ENCODE results near the gene ZFYVE16. TPM values are rescaled to one million over a fixed set of nuclear protein-coding genes. Genes with fewer than 3 reads are reported as not detected.

ZFYVE16 gene
- total and polyA plus RNA-seq, 7 donors, result 8.6 to 43.2 (median 29.6) TPM

DNA sequence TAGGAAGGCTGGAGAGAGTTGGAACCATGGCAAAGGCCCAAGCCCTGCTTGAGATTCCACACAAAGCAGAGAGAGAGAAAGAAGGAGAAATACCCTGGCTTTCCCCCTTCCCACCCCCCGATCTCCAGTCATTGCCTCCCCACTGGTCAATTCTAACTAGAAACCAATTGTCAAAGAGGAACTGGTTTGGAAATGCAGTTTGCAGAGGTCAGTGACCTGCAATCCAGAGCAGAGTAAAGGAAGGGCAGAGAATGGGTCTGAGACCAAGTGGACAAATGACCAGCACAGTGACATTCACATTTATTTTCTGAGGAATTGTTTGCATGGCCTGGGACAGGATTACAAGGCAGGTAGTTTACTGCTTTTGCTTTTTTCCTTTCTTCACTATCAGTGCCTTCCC lies 37.5 kb upstream of the ZFYVE16 start:
- intact Hi-C loops (cut with DNase I), result no loop called here
- H3K27me3 ChIP-seq, result no peaks in the 10 kb centered on the region
- DNase-seq, result no peak
- no peak overlapping the region for H3K27ac ChIP-seq
- no peaks in the 10 kb centered on the region for H3K36me3 ChIP-seq
- TF ChIP-seq, protein P1, sequence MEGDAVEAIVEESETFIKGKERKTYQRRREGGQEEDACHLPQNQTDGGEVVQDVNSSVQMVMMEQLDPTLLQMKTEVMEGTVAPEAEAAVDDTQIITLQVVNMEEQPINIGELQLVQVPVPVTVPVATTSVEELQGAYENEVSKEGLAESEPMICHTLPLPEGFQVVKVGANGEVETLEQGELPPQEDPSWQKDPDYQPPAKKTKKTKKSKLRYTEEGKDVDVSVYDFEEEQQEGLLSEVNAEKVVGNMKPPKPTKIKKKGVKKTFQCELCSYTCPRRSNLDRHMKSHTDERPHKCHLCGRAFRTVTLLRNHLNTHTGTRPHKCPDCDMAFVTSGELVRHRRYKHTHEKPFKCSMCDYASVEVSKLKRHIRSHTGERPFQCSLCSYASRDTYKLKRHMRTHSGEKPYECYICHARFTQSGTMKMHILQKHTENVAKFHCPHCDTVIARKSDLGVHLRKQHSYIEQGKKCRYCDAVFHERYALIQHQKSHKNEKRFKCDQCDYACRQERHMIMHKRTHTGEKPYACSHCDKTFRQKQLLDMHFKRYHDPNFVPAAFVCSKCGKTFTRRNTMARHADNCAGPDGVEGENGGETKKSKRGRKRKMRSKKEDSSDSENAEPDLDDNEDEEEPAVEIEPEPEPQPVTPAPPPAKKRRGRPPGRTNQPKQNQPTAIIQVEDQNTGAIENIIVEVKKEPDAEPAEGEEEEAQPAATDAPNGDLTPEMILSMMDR (IDR thresholded peaks at IDR 0.05), result no peak
- no peak for TF ChIP-seq POLR2A (IDR thresholded peaks at IDR 0.05)
- TF ChIP-seq EP300 (IDR thresholded peaks at IDR 0.05), result no peak
- TF ChIP-seq POLR2AphosphoS5 (IDR thresholded peaks at IDR 0.05), result no peak
- no peak overlapping the region for H3K4me3 ChIP-seq
- 48 to 70% methylated on average over 1 of the region's 1 CpG for WGBS, 2 donors
- H3K9me3 ChIP-seq, result no peaks in the 10 kb centered on the region
- no peaks in the 10 kb centered on the region for H3K4me1 ChIP-seq

DNA sequence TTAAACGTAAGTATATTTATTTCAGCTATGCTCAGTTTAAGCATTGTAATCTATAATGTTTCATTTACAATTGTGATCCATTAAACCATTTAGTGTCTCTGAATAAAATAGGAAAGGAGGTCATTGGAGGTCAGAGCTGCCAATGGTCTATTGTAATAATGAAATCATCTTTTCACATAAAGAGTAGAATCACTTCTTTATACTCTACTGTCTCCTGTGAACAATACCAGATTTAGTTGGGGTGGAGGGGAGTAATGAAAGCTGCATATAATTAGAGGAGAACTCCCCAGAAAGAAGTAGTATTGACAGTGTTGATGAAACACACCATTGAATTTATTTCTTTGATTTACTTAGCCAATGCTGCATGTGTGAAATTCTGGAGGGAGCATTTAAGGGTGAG lies 35.1 kb upstream of the ZFYVE16 start:
- intact Hi-C loops (cut with DNase I), result no loop called here
- Histone ChIP-seq H3K27ac (no peak overlapping the region), H3K4me3 (no peak overlapping the region), H3K4me1 (no peaks in the 10 kb centered on the region), H3K27me3 (no peaks in the 10 kb centered on the region), H3K9me3 (no peaks in the 10 kb centered on the region), H3K36me3 (no peaks in the 10 kb centered on the region)
- no peak for TF ChIP-seq POLR2AphosphoS5 (IDR thresholded peaks at IDR 0.05)
- no peak for TF ChIP-seq EP300 (IDR thresholded peaks at IDR 0.05)
- TF ChIP-seq POLR2A (IDR thresholded peaks at IDR 0.05), result no peak
- TF ChIP-seq, protein P1 (IDR thresholded peaks at IDR 0.05), result no peak
- DNase-seq, result no peak
- 90 to 98% methylated on average over 1 of the region's 1 CpG for WGBS, 2 donors

DNA sequence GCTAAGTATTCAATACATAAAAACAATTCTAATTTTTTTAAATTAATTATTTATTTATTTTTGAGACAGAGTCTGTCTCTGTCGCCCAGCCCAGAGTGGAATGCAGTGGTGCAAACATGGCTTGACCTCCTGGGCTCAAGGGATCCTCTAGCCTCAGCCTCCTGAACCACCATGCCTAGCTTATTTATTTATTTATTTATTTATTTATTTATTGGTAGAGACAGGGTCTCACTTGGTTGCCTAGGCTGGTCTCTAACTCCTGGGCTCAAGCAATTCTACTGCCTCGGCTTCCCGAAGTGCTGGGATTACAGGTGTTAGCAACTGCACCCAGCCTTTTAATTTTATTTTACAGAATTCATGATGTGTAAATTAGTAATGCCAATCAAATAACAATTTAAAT lies 33.7 kb upstream of the ZFYVE16 start:
- TF ChIP-seq POLR2A (IDR thresholded peaks at IDR 0.05) (no peak), POLR2AphosphoS5 (IDR thresholded peaks at IDR 0.05) (no peak), EP300 (IDR thresholded peaks at IDR 0.05) (no peak)
- TF ChIP-seq, protein P1 (IDR thresholded peaks at IDR 0.05), result no peak
- intact Hi-C loops (cut with DNase I), result no loop called here
- H3K4me1 ChIP-seq, result no peaks in the 10 kb centered on the region
- no peak overlapping the region for H3K27ac ChIP-seq
- DNase-seq, result no peak
- H3K36me3 ChIP-seq, result no peaks in the 10 kb centered on the region
- no peaks in the 10 kb centered on the region for H3K27me3 ChIP-seq
- H3K9me3 ChIP-seq, result no peaks in the 10 kb centered on the region
- 95 to 97% methylated on average over 3 of the region's 3 CpGs for WGBS, 2 donors
- H3K4me3 ChIP-seq, result no peak overlapping the region

DNA sequence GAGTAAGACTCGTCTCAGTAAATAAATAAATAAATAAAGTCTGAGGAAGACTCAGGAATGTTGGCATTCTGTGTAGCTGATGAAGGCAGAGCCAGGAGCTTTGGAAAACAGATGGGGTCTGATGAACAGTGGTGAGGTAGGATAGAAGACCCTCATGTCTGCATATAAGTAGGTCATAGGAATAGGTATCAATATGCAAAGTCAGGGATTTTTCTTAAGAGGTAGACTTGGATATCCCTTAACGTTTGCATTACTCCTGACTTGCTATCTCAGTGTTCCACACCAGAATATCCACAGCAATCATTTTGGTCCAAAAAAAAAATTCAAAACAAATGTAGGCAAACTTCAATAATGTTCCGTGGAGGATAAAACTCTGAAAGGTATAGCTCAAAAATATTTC lies 31.3 kb upstream of the ZFYVE16 start:
- 94 to 97% methylated on average over 3 of the region's 3 CpGs for WGBS, 2 donors
- TF ChIP-seq POLR2AphosphoS5 (IDR thresholded peaks at IDR 0.05), result no peak
- no peak for TF ChIP-seq POLR2A (IDR thresholded peaks at IDR 0.05)
- TF ChIP-seq, protein P1 (IDR thresholded peaks at IDR 0.05), result no peak
- no peak for TF ChIP-seq EP300 (IDR thresholded peaks at IDR 0.05)
- no peaks in the 10 kb centered on the region for H3K4me1 ChIP-seq

DNA sequence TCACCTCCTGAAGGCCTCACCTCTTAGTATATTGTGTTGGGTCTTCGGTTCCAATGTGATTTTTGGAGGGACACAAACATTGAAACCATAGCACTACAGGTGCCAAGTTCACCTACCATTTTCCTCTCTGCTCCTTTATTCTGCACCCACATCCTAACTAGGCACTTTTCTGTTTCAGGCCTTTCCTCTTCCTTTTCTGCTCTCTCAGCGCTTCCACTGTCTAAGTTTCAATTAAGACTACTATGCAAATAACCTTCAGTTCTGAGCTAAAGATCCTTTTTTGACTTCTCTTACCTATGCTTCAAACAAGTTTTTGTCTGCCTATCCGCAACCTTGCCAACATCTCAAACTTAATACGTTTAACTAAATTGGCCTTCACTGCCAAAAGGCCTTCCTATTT lies 25.4 kb upstream of the ZFYVE16 start:
- Histone ChIP-seq H3K36me3 (no peaks in the 10 kb centered on the region), H3K27ac (no peak overlapping the region), H3K4me3 (no peak overlapping the region), H3K27me3 (no peaks in the 10 kb centered on the region), H3K4me1 (no peaks in the 10 kb centered on the region), H3K9me3 (no peaks in the 10 kb centered on the region)
- no peak for DNase-seq
- no peak for TF ChIP-seq EP300 (IDR thresholded peaks at IDR 0.05)
- TF ChIP-seq POLR2AphosphoS5 (IDR thresholded peaks at IDR 0.05), result no peak
- no peak for TF ChIP-seq POLR2A (IDR thresholded peaks at IDR 0.05)
- TF ChIP-seq, protein P1 (IDR thresholded peaks at IDR 0.05), result no peak
- WGBS, 2 donors, result 95% methylated on average over 4 of the region's 4 CpGs
- intact Hi-C loops (cut with DNase I), result no loop called here

More for the DNA sequence above, 31.3 kb upstream of the ZFYVE16 start:
- Histone ChIP-seq H3K4me3 (no peak overlapping the region), H3K9me3 (no peaks in the 10 kb centered on the region), H3K27me3 (no peaks in the 10 kb centered on the region), H3K27ac (no peak overlapping the region), H3K36me3 (no peaks in the 10 kb centered on the region)
- intact Hi-C loops (cut with DNase I), result no loop called here
- DNase-seq, result no peak

Data from sigmoid colon (tissue), 7 donors.